ENCODE data around the gene CASTOR2. TPM values are rescaled to one million over a fixed set of nuclear protein-coding genes. Genes with fewer than 3 reads are reported as not detected.
"Not testable (repeated sequence)": the region's sequence is repeated elsewhere in the genome, so short reads cannot be mapped to it uniquely, and the experiment has no call there.

Gene CASTOR2
- polyA plus RNA-seq, 4 donors, result 4.3 to 8.9 (median 7.8) TPM

- DNase-seq (ENCODE audit: low read depth in 4 of 4, low spot score in 3 of 4), result not testable (repeated sequence)
Observed at GRCh38 chr7:74994869-74995543, 30.5 kb downstream of the CASTOR2 start.

DNA sequence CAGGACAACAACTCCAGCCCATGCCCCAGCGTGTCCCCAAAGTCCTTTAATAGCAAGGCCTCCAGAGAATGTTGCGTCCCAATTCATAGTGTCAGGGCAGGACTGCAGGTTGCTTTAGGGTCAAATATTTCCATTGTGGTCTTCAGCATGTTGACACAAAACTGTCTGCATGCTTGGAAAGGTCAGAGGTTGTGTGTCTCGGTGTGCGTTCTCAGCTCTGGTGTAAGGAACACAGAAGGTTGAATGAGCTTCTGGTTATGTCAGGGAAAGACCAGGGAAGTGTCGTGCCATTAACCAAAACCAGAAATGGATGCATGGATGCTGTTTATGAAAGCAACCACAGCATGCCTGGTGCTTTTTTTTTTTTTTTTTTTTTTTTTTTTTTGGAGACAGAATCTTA lies 31.9 kb downstream of the CASTOR2 start:
- not testable (repeated sequence) for DNase-seq (ENCODE audit: low read depth in 4 of 4, low spot score in 3 of 4)

DNA sequence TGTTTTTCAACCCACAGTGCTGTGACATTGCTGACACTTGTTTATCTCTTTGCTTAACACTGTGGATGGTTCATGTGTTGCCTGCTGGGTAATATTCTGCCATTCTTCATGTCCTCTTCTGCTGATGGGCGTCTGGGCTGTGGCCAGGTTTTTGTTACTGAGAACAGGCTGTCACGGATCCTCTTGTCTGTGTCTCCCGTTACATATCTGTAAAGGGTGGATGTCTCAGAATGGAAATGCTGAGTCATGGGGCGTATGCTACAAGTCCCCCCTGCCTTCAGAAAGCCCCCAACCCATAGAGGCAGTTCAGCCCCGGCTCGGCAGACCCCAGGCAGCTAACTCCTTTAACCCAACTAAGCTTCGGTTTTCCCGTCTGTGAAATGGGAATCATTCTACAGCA lies 33.3 kb downstream of the CASTOR2 start:
- DNase-seq (ENCODE audit: low read depth in 4 of 4, low spot score in 3 of 4), result not testable (repeated sequence)

- DNase-seq (ENCODE audit: low read depth in 4 of 4, low spot score in 3 of 4), result not testable (repeated sequence)
Observed at GRCh38 chr7:75001356-75001755, 36.9 kb downstream of the CASTOR2 start.

DNA sequence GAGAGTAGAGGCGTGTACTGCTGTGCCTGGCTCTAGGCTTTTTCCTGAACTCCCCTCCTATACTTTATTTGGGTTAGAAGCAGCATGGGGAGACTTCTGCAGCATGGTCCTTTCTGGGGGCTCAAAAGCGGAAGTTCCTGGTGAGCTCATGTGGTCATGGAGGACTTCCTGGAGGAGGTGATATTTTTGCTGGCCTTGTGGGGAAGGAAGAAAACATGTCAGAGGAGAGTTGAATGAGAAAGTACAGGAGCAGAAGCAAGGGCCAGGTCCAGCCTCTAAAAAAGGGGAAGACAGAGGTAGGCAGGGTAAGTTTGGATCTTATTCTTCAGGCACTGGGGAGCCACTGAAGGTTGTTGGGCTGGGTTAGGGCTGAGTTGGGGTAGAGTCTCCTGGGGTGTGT lies 45.5 kb downstream of the CASTOR2 start:
- no peak for DNase-seq (ENCODE audit: low read depth in 4 of 4, low spot score in 3 of 4)

DNA sequence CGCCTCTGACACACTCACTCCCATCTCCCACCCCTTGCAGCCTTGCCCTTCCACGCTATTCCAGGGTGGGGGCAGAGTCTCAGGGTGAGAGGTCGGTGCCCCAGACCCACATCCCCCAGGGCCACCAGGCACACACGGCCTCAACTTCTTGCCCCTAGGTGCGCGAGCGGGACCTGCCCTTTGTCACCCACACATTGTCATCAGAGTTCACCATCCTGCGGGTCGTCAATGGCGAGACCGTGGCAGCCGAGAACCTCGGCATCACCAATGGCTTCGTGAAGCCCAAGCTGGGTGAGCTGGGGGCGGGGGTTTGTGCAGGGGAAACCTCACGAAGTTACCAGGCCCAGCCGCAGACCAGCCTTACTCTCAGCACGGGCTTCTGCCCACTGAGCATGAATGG lies 53.3 kb downstream of the CASTOR2 start:
- no peak for DNase-seq (ENCODE audit: low read depth in 4 of 4, low spot score in 3 of 4)

DNA sequence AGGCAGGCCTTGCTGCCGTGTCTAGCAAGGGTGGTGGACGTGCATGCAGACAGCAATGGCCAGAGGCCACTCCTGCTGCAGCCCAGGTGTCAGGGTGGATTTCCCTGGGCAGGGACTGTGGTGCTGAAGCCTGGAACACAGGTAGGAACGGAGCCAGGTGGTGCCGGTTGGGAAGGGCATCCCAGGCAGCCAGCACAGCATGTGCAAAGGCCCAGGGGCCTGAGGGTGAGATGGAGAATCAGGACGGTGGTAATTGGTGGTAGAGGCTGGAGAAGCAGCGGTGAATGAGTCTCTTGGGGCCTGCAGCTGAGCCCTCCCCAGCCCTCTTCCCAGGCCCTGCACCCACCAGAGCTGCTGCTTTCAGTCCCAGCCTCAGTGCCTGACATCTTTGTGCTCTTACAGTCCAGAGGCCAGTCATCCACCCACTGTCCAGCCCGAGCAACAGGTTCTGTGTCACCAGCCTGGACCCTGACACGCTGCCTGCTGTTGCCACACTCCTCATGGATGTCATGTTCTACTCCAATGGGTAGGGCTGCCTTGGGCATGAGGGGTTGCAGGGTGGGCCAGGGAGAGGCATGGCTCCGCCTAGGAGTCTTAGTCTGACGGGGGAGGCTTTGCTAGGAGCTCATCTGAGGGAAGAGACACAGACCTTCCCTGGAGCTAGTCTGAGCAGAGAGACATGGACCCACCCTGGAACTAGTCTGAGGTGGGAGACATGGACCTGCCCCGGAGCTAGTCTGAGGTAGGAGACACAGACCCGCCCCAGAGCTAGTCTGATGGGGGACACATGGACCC lies 54.3 kb downstream of the CASTOR2 start:
- DNase-seq (ENCODE audit: low read depth in 4 of 4, low spot score in 3 of 4), result no peak

- DNase-seq (ENCODE audit: low read depth in 4 of 4, low spot score in 3 of 4), result no peak
Observed at GRCh38 chr7:75019800-75020199, 55.3 kb downstream of the CASTOR2 start.

- no peak for DNase-seq (ENCODE audit: low read depth in 4 of 4, low spot score in 3 of 4)
Observed at GRCh38 chr7:75024922-75025321, 60.4 kb downstream of the CASTOR2 start.

DNA sequence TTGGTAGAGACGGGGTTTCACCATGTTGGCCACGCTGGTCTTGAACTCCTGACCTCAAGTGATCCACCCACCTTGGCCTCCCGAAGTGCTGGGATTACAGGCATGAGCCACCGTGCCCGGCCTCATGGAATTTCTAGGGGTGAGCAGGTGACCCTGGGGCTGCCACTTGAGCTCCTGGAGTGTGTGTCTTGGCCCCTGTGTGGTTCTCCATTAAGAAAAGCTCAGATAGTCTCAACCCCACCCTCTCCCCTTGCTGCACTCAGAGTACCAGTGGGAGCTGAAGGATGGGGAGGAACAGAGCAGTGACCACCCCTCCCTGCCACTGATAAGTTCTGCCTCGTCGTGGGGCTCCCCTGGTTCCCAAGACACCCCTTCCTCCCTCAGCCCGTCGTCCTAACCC lies 63.8 kb downstream of the CASTOR2 start:
- no peak for DNase-seq (ENCODE audit: low read depth in 4 of 4, low spot score in 3 of 4)

DNA sequence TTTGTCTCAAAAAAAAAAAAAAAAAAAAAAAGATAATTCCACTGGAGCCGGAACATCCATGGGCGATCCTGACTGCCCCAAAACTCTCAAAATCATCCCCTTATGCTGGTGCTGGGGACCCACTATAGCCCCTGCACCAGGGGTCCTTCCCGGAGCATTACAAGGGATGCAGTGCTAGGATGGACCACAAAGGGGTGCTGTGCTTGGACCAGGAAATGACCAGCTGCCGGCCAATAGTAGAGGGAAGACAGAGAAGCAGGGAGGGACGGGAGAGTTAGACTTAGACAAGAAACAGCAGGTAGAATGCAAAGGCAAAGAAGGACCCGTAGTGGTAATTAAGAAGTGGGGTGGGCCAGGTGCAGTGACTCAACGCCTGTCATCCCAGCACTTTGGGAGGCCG lies 68.6 kb downstream of the CASTOR2 start:
- DNase-seq (ENCODE audit: low read depth in 4 of 4, low spot score in 3 of 4), result no peak

DNA sequence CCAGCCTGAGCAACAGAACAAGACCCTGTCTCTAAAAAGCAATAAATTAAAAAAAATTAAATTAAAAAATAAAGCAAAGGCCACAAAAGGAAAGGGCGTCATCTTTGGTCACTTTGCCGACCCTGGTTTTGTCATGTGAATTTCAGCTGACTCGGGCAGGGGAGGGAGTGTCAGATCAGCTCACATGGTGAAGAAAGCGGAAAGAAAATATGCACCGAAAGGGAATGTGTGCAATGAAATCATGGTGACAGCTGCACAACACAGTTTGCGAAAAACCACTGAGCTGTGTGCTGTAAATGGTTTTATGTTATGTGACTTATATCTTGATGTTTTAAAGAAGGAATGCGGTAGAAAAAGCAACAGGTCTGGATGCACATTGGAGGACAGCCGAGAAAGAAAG lies 69.3 kb downstream of the CASTOR2 start:
- no peak for DNase-seq (ENCODE audit: low read depth in 4 of 4, low spot score in 3 of 4)

DNA sequence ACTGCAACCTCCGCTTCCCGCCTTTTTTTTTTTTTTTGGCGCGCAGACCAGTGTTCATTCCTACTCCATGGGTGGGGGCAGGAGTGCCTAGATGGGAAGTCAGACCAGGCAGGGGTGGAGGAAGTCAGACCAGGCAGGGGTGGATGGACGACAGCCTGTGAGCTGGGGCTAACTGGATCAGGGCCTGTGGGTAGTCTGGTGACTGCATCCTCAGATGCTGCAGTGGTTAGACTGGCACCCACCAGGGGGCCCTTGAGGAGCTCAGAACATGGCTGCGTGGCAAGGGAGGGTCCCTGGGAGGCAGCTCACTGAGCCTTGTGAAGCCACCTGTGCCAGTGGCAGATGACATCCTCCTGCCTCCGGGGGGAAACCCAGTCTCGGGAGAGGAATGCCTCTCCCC lies 74.0 kb downstream of the CASTOR2 start:
- no peak for DNase-seq (ENCODE audit: low read depth in 4 of 4, low spot score in 3 of 4)

DNA sequence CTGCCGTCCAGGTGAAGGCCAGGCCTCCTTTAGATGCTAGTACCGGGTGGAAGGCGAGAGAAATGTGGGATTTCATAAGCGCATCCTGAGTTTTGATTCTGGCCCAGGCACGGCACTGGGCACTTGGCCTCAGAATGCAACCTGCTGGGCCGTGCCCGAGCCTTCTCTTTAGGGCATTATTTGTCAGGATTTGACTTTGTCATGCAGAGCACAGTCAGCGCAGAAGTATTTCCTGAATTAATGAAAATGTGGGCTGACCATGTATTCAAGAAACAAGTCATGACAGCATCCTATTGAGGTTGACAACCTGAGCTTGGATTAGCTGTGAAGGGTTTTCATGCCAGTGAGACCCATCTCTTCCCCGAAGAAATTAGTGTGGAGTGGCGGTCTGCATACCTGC lies 74.7 kb downstream of the CASTOR2 start:
- no peak for DNase-seq (ENCODE audit: low read depth in 4 of 4, low spot score in 3 of 4)

- DNase-seq (ENCODE audit: low read depth in 4 of 4, low spot score in 3 of 4), result no peak
Observed at GRCh38 chr7:75039709-75040108, 75.2 kb downstream of the CASTOR2 start.

- no peak for DNase-seq (ENCODE audit: low read depth in 4 of 4, low spot score in 3 of 4)
Observed at GRCh38 chr7:75040512-75040911, 76.0 kb downstream of the CASTOR2 start.

DNA sequence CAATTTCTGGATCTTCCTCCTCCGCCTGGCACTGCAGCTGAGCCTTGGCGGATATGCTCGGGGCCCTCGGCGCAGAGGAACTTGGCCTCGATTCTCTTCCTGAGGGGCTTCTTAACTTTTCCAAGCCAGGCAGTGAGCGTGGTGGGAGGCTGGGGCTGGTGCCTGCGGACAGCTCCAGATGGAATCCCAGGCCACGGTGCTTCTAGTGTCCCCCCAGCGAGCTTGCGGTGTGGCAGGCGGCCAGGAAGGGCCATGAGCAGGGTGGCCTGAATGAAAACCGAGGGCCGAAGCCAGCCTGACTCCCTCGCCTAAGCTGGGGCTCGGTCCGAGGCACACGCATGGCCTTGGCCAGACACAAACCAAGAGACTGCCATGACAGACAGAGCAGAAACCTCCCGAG lies 77.8 kb downstream of the CASTOR2 start:
- no peak for DNase-seq (ENCODE audit: low read depth in 4 of 4, low spot score in 3 of 4)

DNA sequence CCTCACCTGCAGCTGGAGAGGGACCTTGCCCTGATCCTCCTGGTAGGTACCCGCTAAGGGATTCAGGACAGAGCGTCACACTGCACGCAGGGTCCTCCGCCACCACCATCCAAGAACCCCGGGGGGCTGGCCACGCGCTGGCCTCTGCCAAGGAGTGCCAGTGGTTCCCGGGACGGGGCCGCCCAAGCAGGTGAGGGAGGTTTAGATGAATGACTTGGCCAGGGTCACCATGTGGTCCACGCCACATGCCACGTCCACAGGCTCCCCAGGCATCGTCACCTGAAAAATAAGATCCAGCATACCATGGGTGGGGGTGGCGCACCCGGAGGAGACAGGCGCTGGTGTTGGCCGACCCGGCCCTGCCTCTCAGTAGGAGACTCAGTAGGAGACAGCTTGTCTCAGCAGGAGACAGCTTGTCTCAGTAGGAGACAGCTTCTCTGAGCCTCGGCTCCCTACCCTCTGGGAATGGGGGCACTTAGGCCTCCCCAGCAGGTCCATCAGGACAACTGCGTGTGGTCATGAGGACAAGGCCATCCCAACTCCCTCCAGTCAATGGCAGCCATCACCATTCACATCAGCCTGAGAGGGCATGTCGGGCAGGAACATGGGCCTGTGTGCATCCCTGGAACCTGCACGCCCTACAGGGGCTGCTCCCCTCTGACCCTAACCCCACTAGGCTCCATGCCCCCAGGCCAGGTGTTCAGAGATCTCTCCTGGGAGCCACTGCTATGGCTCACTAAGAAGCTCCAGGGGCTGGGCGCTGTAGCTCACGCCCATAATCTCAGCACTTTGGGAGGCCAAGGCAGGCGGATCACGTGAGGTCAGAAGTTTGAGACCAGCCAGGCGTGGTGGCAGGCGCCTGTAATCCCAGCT lies 78.6 kb downstream of the CASTOR2 start:
- DNase-seq (ENCODE audit: low read depth in 4 of 4, low spot score in 3 of 4), result no peak

DNA sequence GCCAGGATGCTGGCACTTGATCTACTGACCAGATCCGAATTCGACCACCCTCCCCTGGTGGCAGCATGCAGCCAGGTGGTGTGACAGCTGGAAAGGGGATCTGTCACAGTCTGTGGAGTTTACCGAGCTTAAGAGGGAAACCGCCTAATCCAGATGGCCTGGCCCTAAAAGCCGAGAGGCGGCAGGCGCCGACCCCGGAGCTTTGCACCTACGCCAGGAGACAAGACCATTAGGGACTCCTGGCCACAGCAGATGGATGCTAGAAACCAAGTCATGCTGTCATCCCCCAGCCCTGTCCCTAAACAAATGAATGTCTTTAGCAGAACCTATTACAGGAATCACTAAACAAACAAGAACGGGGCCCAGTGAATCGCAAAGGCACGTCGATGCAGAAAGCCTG lies 81.4 kb downstream of the CASTOR2 start:
- no peak for DNase-seq (ENCODE audit: low read depth in 4 of 4, low spot score in 3 of 4)

GRCh38 chr7:75048435-75049379 lies 84.2 kb downstream of the CASTOR2 start:
- no peak for DNase-seq (ENCODE audit: low read depth in 4 of 4, low spot score in 3 of 4)
